ENCODE data around the gene HMOX1. TPM values are rescaled to one million over a fixed set of nuclear protein-coding genes. Genes with fewer than 3 reads are reported as not detected.

The HMOX1 gene
- total RNA-seq, 1 experiment from 2014 or later: 12.1 TPM

GRCh38 chr22:35403356-35403755 lies 22.5 kb downstream of the HMOX1 start (continued):
- TF ChIP-seq ATF6 (CRISPR knock-in tag; IDR thresholded peaks at IDR 0.05): no peak

- H3K27me3 Mint-ChIP-seq (ENCODE audit: low read depth): no peaks in the 10 kb centered on the region
- no peak for ATAC-seq
- TF ChIP-seq ZMAT4 (CRISPR knock-in tag; IDR thresholded peaks at IDR 0.05) (no peak), ZNF423 (CRISPR knock-in tag; IDR thresholded peaks at IDR 0.05) (no peak), SMAD4 (CRISPR knock-in tag; IDR thresholded peaks at IDR 0.05) (no peak), ESRRA (CRISPR knock-in tag; IDR thresholded peaks at IDR 0.05; ENCODE audit: borderline replicate concordance) (no peak), CREB1 (CRISPR knock-in tag; IDR thresholded peaks at IDR 0.05) (no peak), ZNF512 (CRISPR knock-in tag; IDR thresholded peaks at IDR 0.05; ENCODE audit: borderline replicate concordance) (no peak), ZNF232 (CRISPR knock-in tag; IDR thresholded peaks at IDR 0.05) (no peak), JAZF1 (CRISPR knock-in tag; IDR thresholded peaks at IDR 0.05) (no peak), ETV6 (CRISPR knock-in tag; IDR thresholded peaks at IDR 0.05) (no peak), MAX (CRISPR knock-in tag; IDR thresholded peaks at IDR 0.05) (no peak), JUN (CRISPR knock-in tag; IDR thresholded peaks at IDR 0.05) (no peak), E2F1 (CRISPR knock-in tag; IDR thresholded peaks at IDR 0.05) (no peak), USF1 (CRISPR knock-in tag; IDR thresholded peaks at IDR 0.05) (no peak), E2F4 (CRISPR knock-in tag; IDR thresholded peaks at IDR 0.05; ENCODE audit: borderline replicate concordance, low read depth) (no peak), ARID4B (CRISPR knock-in tag; IDR thresholded peaks at IDR 0.05; ENCODE audit: borderline replicate concordance) (no peak), NR1H2 (CRISPR knock-in tag; IDR thresholded peaks at IDR 0.05) (no peak), FOXJ3 (CRISPR knock-in tag; IDR thresholded peaks at IDR 0.05; ENCODE audit: borderline replicate concordance) (no peak), PRRX2 (CRISPR knock-in tag; IDR thresholded peaks at IDR 0.05) (no peak), MLX (CRISPR knock-in tag; IDR thresholded peaks at IDR 0.05) (no peak), ATF6 (CRISPR knock-in tag; IDR thresholded peaks at IDR 0.05) (no peak)
- H3K27ac Mint-ChIP-seq: no peak overlapping the region
- ChIA-PET POLR2A (interaction anchor here (0.6 to 1.2 kb wide), 3 partner anchors 9 to 67 kb away, joined by 3 to 4 read pairs (median 3); no protein-coding TSS in a partner anchor), CTCF (interaction anchor here (0.8 to 1.7 kb wide), 4 partner anchors 17 to 53 kb away, joined by 3 to 7 read pairs (median 5); no protein-coding TSS in a partner anchor)
- peaks cover 27% of the 10 kb centered on the region for H3K4me1 Mint-ChIP-seq
- peaks cover 75% of the 10 kb centered on the region for H3K36me3 Mint-ChIP-seq
- DNase-seq (ENCODE audit: low spot score): no peak
- no peak overlapping the region for H3K4me3 Mint-ChIP-seq
- H3K9me3 Mint-ChIP-seq: no peaks in the 10 kb centered on the region
Measured at GRCh38 chr22:35404176-35404575, 23.3 kb downstream of the HMOX1 start.

Measured in WTC11 (cell line).